H1 (cell line): ENCODE measurements around the gene IQCN. TPM values are rescaled to one million over a fixed set of nuclear protein-coding genes. Genes with fewer than 3 reads are reported as not detected.

Source experiments
- ASH2L ChIP-seq: fragments of 200-600, 300-600 bp; sonication (generic); IDR thresholded peaks from one replicate; pipeline ENCODE4 v1.7.1; 2017; ENCODE audit warnings: low read length
- BACH1 ChIP-seq: IDR thresholded peaks from 2 replicates; pipeline ENCODE4 v1.6.1; 2012; ENCODE audit warnings: low read length, improper control_type of control experiment
- CHD7 ChIP-seq: fragments of 300-600 bp; sonication (generic); IDR thresholded peaks from 2 replicates; pipeline ENCODE4 v1.7.1; 2012; ENCODE audit warnings: low read length, moderate library complexity, mild to moderate bottlenecking, inconsistent platforms; ENCODE audit not compliant: insufficient replicate concordance
- GABPA ChIP-seq: IDR thresholded peaks from 2 replicates; pipeline ENCODE4 v1.6.1; 2011; ENCODE audit warnings: mild to moderate bottlenecking, low read length, moderate library complexity, borderline replicate concordance; ENCODE audit not compliant: insufficient read depth
- PHF8 ChIP-seq: fragments of 200-600 bp; sonication (generic); conservative IDR thresholded peaks from 2 replicates; pipeline ENCODE4 v1.7.1; 2012; ENCODE audit warnings: low read depth, mild to moderate bottlenecking, inconsistent platforms, low read length, moderate library complexity
- SAP30 ChIP-seq: fragments of 300-600 bp; sonication (generic); IDR thresholded peaks from 2 replicates; pipeline ENCODE4 v1.7.1; 2012; ENCODE audit warnings: low read length, moderate library complexity, mild to moderate bottlenecking, inconsistent platforms; ENCODE audit not compliant: insufficient read depth, insufficient replicate concordance
- SIRT6 ChIP-seq: IDR thresholded peaks from one replicate; pipeline ENCODE4 v1.7.1; 2012; ENCODE audit warnings: low read length, inconsistent platforms
- TAF7 ChIP-seq: optimal IDR thresholded peaks from 2 replicates; pipeline ENCODE3; 2011; ENCODE audit warnings: low read depth, mild to moderate bottlenecking, inconsistent platforms, low read length, moderate library complexity, borderline replicate concordance
- ZNF274 ChIP-seq: IDR thresholded peaks from 2 replicates; pipeline ENCODE4 v1.7.0; 2012; ENCODE audit warnings: low read length, borderline replicate concordance; ENCODE audit errors: extremely low read depth
- polyA plus RNA-seq, 7 experiments: library from polyadenylated mRNA; depleted of rRNA in 3 of 7; stranded (reverse) in 5 of 7; unstranded in 2 of 7; fragments of >200 nt in 5 of 7; fragments of 200-250 nt in 2 of 7; gene quantifications; 1 replicate in 5 of 7; 2 replicates in 1 of 7; 4 replicates in 1 of 7; pipeline versions ENCODE4 v1.2.1 to v1.2.3, GENCODE V29; 2011 to 2013; ENCODE audit warnings: missing spikeins in 2 of 7, mixed read lengths in 2 of 7
- total RNA-seq: library from RNA; stranded (reverse); fragmentation: NEBNext Ultra II Directional; extraction: Animal tissue kit (Norgen Biotek cat#: 25700); gene quantifications from 2 replicates; pipeline ENCODE4 v1.2.1, GENCODE V29; 2021

The IQCN gene
- total and polyA plus RNA-seq, 2 of the 8 experiments (the other 6 are each of a cell fraction or from before 2014, with no cell fraction given), result 0.36 to 1.0 TPM

DNA sequence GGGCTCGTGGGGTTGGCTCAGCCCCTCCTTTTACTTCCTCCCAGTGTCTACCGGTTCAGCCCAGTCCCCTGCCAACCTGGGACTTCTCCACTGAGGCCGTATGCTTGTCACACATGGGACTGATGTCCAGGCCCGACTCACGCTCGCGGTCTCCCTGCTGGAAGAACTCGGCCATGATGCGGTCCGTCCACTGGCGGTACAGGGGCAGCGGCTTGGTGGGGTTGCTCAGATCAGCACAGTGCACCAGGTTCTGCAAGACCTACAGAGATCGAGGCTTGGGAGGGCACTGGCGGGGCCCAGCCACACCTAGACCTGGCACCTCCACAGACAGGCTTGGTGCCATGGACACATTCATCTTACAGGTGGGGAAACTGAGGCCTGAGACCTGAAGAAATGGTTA, 62.6 kb downstream of the IQCN start (continued):
- TF ChIP-seq CHD7, result no peak
- TF ChIP-seq SAP30, result no peak
- no peak for TF ChIP-seq PHF8
- TF ChIP-seq BACH1, result no peak
- no peak for TF ChIP-seq GABPA
- TF ChIP-seq SIRT6, result no peak
- no peak for TF ChIP-seq ZNF274
- no peak for TF ChIP-seq ASH2L
- no peak for TF ChIP-seq TAF7
